Breast epithelium (tissue), 4 donors: Measurements from ENCODE around the gene DMRT1. TPM values are rescaled to one million over a fixed set of nuclear protein-coding genes. Genes with fewer than 3 reads are reported as not detected.

Source experiments
- DNase-seq, 2 donors: peaks; one replicate each; pipeline ENCODE4 v3.0.0-alpha.2; 2019; ENCODE audit warnings: low spot score in 2 of 2
- H3K27ac ChIP-seq, 2 donors: fragments of 200-600 bp; sonication (generic) in 1 of 2; one replicate each; pipeline ENCODE4 v1.5.1; 2016 to 2019; ENCODE audit warnings: mild to moderate bottlenecking in 1 of 2
- H3K27me3 ChIP-seq, 2 donors: fragments of 200-600 bp; sonication (generic) in 1 of 2; one replicate each; pipeline versions ENCODE4 v1.5.1 to v1.6.0; 2017 to 2019; ENCODE audit warnings: control low read depth in 1 of 2, mild to moderate bottlenecking in 1 of 2
- H3K36me3 ChIP-seq: fragments of 200-600 bp; one replicate; pipeline ENCODE4 v1.5.1; 2019
- H3K4me1 ChIP-seq, 2 donors: fragments of 200-600 bp; sonication (generic); one replicate each; pipeline ENCODE4 v1.5.1; 2016 to 2019; ENCODE audit warnings: control low read depth in 1 of 2
- H3K4me3 ChIP-seq, 3 donors: fragments of 200-600 bp; sonication (generic); 1 replicate in 2 of 3; 2 replicates in 1 of 3; pipeline ENCODE4 v1.5.1; 2016 to 2019; ENCODE audit warnings: mild to moderate bottlenecking in 3 of 3, moderate library complexity in 2 of 3
- H3K9me3 ChIP-seq, 2 donors: fragments of 200-600 bp; sonication (generic) in 1 of 2; one replicate each; pipeline ENCODE4 v1.5.1; 2016 to 2019; ENCODE audit warnings: control low read depth in 1 of 2
- CTCF ChIP-seq, 3 donors: fragments of 450-650 bp; IDR thresholded peaks; one replicate each; pipeline ENCODE4 v1.5.1; 2016 to 2017; ENCODE audit warnings: antibody characterized with exemption in 3 of 3, mild to moderate bottlenecking in 3 of 3, moderate library complexity in 3 of 3
- POLR2A ChIP-seq: fragments of 450-650 bp; IDR thresholded peaks from one replicate; pipeline ENCODE4 v1.6.1; 2016; ENCODE audit warnings: antibody characterized with exemption, mild to moderate bottlenecking, moderate library complexity
- POLR2AphosphoS5 ChIP-seq, 3 donors: sonication (generic); formaldehyde crosslinking; IDR thresholded peaks; one replicate each; pipeline ENCODE4 v1.6.1; 2017; ENCODE audit warnings: antibody characterized with exemption in 3 of 3
- intact Hi-C: fragments of 100-400 bp; cut with DNase I; formaldehyde crosslinking; loops from one replicate; pipeline ENCODE4 v1.15.1; 2023; ENCODE audit warnings: low total_unique reads
- total RNA-seq, 3 donors: library from RNA; depleted of rRNA; stranded (reverse); fragments of >200 nt; gene quantifications; one replicate each; pipeline ENCODE4 v1.1.0, GENCODE V29; 2016

Gene DMRT1
- total RNA-seq, 3 donors from 2014 or later: not detected

GRCh38 chr9:811106-811531 lies 30.4 kb upstream of the DMRT1 start:
- TF ChIP-seq CTCF (IDR thresholded peaks at IDR 0.05): no peak
- TF ChIP-seq POLR2A: no peak
- no peak for TF ChIP-seq POLR2AphosphoS5 (IDR thresholded peaks at IDR 0.05)
- no peaks in the 10 kb centered on the region for H3K4me1 ChIP-seq
- intact Hi-C loops: no loop called here

GRCh38 chr9:818958-819357 lies 22.5 kb upstream of the DMRT1 start:
- no peaks in the 10 kb centered on the region for H3K4me1 ChIP-seq
- H3K9me3 ChIP-seq: no peaks in the 10 kb centered on the region
- DNase-seq: no peak
- H3K27ac ChIP-seq: no peak overlapping the region
- no peaks in the 10 kb centered on the region for H3K36me3 ChIP-seq
- no peaks in the 10 kb centered on the region for H3K27me3 ChIP-seq
- TF ChIP-seq POLR2A (no peak), POLR2AphosphoS5 (IDR thresholded peaks at IDR 0.05) (no peak), CTCF (IDR thresholded peaks at IDR 0.05) (no peak)
- H3K4me3 ChIP-seq: no peak overlapping the region
- intact Hi-C loops: no loop called here

More at GRCh38 chr9:811106-811531, 30.4 kb upstream of the DMRT1 start:
- H3K4me3 ChIP-seq: no peak overlapping the region
- no peak for DNase-seq
- H3K27ac ChIP-seq: no peak overlapping the region
- H3K27me3 ChIP-seq: no peaks in the 10 kb centered on the region
- H3K36me3 ChIP-seq: no peaks in the 10 kb centered on the region
- no peaks in the 10 kb centered on the region for H3K9me3 ChIP-seq

GRCh38 chr9:826500-827280 lies 14.8 kb upstream of the DMRT1 start:
- no peak overlapping the region for H3K27ac ChIP-seq
- no peaks in the 10 kb centered on the region for H3K9me3 ChIP-seq
- intact Hi-C loops: no loop called here

GRCh38 chr9:840343-840742 lies 1.2 kb upstream of the DMRT1 start:
- H3K4me1 ChIP-seq: no peaks in the 10 kb centered on the region
- H3K27me3 ChIP-seq: peaks cover 14 to 44% of the 10 kb centered on the region in 2 donors
- H3K27ac ChIP-seq: no peak overlapping the region
- H3K36me3 ChIP-seq: no peaks in the 10 kb centered on the region
- TF ChIP-seq CTCF (IDR thresholded peaks at IDR 0.05) (no peak), POLR2A (no peak), POLR2AphosphoS5 (IDR thresholded peaks at IDR 0.05) (no peak)
- no peaks in the 10 kb centered on the region for H3K9me3 ChIP-seq
- intact Hi-C loops: no loop called here
- H3K4me3 ChIP-seq: no peak overlapping the region
- no peak for DNase-seq

More at GRCh38 chr9:826500-827280, 14.8 kb upstream of the DMRT1 start:
- TF ChIP-seq CTCF (IDR thresholded peaks at IDR 0.05) (no peak), POLR2A (no peak), POLR2AphosphoS5 (IDR thresholded peaks at IDR 0.05) (no peak)
- DNase-seq: no peak
- Histone ChIP-seq H3K36me3 (no peaks in the 10 kb centered on the region), H3K27me3 (no peaks in the 10 kb centered on the region), H3K4me1 (no peaks in the 10 kb centered on the region), H3K4me3 (no peak overlapping the region)

GRCh38 chr9:842635-843426 lies 1.3 kb downstream of the DMRT1 start:
- H3K27me3 ChIP-seq: peaks cover 14 to 62% of the 10 kb centered on the region in 2 donors
- H3K36me3 ChIP-seq: no peaks in the 10 kb centered on the region
- no peaks in the 10 kb centered on the region for H3K9me3 ChIP-seq
- no peak overlapping the region for H3K27ac ChIP-seq
- TF ChIP-seq POLR2AphosphoS5 (IDR thresholded peaks at IDR 0.05) (no peak), POLR2A (no peak), CTCF (IDR thresholded peaks at IDR 0.05) (no peak)
- H3K4me3 ChIP-seq: no peak overlapping the region
- intact Hi-C loops: no loop called here
- DNase-seq: no peak
- no peaks in the 10 kb centered on the region for H3K4me1 ChIP-seq
